NCI-H1436 (cell line): ENCODE measurements around the gene PGD.
"Not testable (repeated sequence)": the region's sequence is repeated elsewhere in the genome, so short reads cannot be mapped to it uniquely, and the experiment has no call there.

Experiments used
- DNase-seq: peaks from one replicate; lab custom pipeline; 2025; lab: John Stamatoyannopoulos, UW

PGD gene

DNA sequence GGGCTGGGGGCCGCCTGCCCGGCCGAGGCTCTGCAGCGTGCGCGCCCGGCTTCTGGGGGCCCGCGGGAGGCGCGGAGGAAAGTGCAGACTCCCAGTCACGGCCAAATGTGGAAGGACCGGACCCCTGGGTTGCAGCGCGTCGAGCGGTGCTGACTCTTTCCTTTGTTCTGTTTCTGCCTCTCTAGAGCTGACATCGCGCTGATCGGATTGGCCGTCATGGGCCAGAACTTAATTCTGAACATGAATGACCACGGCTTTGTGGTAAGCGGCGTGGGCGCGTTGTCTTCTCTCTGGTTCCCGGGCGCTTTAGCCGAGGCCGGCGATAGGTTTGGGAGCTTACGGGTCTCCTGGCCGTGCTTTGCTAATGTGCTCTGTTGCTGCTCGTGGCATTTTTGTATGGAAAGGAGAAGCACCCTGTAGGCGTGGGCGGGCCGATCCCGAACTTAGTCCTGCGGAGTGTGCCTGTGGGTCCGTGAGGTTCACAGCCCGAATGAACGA, 629 bp downstream of the PGD start:
- DNase-seq = no peak

DNA sequence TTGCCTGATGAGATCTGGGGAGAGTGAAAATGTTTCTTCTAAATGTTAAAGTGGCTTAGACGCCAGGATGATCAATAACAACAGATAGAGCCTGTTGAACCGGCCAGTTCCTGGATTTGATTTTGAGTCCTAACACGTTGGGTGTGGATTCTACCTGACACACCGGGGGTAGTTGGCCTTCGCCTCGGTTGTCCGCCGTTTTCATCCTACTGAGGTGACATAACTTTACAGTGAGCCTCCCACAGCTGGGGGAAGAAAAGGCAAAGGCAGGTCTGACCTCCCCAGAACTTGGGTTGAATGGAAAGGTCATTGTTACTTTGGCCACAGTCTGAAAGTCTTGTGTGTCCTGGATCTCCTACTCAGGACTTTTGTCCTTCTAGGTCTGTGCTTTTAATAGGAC, 1.1 kb downstream of the PGD start:
- DNase-seq = no peak

DNA sequence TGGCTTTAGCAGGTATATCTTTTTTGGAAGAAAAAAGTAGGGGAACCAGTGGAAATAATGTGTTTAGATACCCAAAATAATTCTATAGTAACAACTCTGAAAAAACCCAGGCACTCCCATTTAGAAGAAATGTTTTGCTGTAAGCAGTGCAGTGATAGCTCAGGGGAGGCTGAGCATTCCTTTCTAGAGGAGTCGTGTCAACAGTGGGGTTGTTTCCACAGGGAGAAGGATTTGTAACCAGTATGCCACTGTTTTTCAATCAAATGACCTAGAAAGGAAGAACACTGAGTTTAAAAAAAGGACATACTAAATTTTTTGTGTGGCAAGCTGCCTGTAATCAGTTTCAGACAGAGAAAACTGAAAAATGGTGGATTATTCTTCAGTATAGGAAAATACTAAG, 2.4 kb downstream of the PGD start:
- DNase-seq = no peak

DNA sequence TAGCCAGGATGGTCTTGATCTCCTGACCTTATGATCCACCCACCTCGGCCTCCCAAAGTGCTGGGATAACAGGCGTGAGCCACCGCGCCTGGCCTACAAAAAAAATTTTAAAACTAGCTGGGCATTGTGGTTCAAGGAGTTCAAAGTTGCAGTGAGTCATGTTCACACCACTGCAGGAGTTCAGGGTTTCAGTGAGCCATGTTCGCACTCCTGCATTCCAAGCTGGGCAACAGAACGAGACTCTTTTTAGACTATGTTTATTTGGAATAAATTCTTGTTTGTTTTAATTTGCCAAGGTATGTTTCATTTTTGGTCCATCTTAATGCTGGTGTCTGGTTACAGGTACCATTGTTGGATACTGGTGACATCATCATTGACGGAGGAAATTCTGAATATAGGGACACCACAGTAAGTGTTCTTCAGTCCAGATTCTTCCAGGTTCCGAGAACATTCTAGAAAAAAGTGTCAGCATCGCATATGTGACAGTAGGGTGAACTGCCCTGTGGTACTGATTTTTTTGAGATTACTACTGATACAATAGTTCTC, 3.9 kb downstream of the PGD start:
- no peak for DNase-seq

DNA sequence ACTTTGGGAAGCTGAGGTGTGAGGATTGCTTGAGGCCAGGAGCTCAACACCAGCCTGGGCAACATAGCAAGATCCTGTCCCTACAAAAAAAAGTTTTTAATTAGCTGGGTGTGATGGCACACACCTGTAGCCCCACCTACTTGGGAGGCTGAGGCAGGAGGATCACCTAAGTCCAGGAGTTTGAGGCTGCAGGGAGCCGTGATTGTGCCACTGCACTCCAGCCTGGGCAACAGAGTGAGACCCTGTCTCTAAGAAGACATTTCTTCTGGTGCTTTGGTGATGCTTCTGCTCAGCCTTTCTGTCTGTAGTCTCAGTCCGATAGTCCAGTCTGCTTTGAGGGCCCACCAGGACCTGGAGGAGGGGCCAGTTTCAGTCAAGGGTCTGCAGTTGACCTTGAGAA, 8.3 kb downstream of the PGD start:
- no peak for DNase-seq

DNA sequence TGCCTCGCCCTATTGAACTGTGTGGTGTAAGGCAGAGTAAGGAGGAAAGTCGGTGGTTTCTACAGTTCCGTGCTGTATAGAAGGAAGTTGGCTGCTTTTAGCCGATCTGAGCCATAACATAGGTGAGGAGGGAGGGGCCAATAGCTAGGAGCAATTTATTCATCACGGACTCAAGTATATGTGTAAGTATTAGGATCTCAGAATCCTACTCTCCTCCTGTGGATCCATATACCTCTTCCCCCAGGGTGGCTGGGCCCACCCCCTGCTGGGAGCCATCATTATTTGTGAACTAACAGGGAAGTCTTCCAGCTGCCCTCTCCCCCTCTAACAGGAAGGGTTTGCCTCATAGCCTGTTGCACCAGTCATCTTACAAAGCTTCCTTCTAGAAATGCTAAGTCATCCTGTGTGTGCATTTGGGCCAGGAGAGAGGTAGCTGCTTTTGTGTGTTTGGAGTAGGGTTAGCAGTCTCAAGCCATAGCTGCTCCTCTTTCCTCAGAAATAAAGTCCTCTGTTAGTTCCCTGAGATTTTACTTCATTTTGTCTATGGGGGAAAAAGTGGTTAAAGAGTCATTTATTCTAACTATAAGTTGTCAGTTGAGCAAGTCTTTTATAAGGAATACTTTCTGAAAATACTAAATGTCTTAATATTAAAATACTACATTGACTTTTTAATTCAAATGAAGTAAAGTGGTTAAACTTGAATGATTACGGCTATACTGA, 16.5 kb downstream of the PGD start:
- no peak for DNase-seq

DNA sequence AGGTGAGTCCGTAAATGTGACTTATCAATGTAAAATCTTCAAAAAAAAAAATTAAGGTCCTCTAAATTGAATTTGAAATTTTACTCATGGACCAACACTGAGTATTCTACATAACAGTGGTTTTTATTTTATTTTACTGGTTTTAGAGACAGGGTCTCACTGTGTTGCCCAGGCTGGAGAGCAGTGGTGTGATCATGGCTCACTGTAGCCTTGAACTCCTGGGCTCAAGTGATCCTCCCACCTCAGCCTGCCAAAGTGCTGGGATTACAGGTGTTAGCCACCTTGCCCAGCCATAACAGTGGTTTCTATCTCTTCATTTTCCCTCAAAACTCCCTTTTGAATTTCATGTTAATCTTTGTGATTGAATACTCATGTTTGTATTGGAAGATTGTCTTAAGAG, 17.1 kb downstream of the PGD start:
- not testable (repeated sequence) for DNase-seq

DNA sequence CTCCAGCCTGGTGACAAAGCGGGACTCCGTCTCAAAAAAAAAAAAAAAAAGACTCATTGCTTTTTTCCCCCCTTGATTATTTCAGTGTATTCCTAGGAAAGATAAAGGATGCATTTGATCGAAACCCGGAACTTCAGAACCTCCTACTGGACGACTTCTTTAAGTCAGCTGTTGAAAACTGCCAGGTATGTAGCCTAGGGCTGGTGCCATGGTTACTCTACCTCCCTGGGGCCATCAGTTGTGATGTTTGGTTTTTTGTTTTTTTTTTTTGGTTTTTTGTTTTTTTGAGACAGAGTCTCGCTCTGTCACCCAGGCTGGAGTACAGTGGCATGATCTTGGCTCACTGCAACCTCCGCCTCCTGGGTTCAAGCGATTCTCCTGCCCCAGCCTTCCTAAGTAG, 19.9 kb downstream of the PGD start:
- DNase-seq = not testable (repeated sequence)

DNA sequence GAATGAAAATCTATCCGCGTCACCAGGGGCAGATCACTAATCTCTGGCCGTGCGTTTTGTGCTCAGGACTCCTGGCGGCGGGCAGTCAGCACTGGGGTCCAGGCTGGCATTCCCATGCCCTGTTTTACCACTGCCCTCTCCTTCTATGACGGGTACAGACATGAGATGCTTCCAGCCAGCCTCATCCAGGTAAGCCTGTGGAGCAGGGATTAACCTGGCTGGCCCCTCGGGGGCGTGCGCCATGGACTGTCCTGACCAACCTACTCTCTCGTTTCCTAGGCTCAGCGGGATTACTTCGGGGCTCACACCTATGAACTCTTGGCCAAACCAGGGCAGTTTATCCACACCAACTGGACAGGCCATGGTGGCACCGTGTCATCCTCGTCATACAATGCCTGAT, 20.5 kb downstream of the PGD start:
- no peak for DNase-seq

DNA sequence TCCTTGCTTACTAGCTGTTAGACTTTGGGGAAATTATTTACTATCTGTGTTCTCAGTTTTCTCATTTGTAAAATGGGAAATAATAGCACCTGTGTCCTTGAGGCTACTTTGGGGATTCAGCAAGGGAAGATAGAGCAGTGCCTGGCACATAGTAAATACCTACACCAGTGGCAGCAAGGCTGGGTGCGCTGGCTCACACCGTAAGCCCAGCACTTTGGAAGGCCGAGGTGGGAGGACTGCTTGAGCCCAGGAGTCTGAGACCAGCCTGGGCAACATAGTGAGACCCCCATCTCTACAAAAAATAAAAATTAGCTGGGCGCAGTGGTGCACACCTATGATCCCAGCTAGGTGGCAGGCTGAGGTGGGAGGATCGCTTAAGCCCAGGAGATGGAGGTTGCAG, 22.8 kb downstream of the PGD start:
- DNase-seq = no peak

DNA sequence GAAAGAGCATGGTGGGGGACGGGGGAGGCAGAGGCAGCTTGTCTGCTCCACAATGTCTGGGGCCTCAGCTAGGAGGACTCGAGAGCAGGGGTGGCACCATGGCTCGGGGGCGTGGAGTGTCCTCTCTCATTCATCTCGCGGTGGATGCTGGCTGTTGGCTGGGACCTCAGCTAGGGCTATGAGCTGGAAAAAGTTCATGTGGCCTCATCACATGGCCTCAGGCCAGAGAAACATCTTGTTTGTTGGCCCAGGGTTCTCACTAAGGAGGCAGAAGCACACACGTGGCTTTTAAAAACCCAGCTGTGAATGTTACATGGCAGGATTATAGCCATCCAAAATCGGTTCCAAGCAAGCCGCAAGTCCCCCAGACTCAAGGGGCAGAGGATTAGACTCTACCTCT, 25.2 kb downstream of the PGD start:
- no peak for DNase-seq

DNA sequence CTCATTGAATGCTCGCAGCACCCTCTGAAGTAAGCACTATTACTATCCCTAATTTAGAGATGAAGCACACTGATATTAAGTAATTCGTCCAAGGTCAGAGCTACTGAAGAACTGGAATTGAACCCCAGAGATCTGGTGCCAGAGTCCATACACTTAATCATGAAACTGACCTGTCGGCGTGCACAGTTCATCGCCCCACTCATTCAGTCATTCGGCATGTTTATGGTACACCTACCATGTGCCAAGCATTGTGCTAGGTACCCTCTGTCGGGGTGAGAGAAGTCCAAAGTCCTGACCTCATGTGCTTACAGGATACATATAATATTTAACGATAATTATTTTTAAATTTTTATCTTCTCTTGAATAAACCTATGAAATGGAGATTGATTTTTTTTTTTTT, 25.8 kb downstream of the PGD start:
- DNase-seq = no peak

DNA sequence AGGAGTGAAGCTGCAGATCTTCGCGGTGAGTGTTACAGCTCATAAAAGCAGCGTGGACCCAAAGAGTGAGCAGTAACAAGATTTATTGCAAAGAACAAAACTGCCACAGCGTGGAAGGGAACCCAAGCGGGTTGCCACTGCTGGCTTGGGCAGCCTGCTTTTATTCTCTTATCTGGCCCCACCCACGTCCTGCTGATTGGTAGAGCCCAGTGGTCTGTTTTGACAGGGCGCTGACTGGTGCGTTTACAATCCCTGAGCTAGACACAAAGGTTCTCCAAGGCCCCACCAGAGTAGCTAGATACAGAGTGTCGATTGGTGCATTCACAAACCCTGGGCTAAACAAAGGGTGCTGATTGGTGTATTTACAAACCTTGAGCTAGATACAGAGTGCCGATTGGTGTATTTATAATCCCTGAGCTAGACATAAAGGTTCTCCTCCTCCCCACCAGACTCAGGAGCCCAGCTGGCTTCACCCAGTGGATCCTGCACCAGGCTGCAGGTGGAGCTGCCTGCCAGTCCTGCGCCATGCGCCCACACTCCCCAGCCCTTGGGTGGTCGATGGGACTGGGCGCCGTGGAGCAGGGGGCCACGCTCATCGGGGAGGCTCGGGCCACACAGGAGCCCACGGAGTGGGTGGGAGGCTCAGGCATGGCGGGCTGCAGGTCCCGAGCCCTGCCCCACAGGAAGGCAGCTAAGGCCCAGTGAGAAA, 27.1 kb downstream of the PGD start:
- not testable (repeated sequence) for DNase-seq

DNA sequence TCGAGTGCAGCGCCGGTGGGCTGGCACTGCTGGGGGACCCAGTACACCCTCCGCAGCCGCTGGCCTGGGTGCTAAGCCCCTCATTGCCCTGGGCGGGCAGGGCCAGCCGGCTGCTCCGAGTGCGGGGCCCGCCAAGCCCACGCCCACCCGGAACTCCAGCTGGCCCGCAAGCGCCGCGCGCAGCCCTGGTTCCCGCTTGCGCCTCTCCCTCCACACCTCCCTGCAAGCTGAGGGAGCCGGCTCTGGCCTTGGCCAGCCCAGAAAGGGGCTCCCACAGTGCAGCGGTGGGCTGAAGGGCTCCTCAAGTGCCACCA, 27.6 kb downstream of the PGD start:
- not testable (repeated sequence) for DNase-seq

DNA sequence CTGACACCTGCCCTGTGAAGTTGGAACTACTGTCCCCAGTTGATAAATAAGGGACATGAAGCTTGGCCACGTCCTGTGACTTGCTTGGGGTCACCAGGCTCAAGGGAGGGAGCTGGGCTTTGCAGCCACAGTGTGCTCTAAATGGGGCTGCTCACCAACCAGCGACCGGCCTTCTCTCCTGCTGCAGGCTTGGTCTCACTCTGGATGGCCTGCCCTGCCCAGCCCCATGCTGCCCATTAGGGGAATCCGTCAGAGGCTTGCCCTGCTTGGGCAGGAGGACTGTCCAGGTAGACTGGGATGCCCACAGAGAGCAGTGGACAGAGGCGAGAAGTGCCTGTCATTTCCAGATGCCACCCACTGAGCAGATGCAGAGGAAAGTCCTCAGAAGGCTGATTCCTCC, 30.1 kb downstream of the PGD start:
- DNase-seq = no peak

DNA sequence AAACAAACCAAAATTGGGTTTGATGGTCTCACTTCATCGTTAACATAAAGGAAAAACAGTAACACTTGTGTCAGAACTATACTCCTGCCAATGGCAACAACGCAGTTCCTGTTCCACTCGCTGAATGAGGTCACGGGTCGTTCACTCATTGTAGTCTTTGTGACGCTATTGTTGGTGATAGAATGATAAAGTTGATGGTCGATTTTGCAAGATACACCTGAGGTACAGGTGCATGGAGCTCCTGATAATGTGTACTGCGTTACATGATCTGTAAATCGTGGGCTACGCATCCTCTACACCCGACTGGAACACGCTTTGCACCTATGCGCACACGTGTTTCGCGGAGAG, 31.0 kb downstream of the PGD start:
- no peak for DNase-seq

DNA sequence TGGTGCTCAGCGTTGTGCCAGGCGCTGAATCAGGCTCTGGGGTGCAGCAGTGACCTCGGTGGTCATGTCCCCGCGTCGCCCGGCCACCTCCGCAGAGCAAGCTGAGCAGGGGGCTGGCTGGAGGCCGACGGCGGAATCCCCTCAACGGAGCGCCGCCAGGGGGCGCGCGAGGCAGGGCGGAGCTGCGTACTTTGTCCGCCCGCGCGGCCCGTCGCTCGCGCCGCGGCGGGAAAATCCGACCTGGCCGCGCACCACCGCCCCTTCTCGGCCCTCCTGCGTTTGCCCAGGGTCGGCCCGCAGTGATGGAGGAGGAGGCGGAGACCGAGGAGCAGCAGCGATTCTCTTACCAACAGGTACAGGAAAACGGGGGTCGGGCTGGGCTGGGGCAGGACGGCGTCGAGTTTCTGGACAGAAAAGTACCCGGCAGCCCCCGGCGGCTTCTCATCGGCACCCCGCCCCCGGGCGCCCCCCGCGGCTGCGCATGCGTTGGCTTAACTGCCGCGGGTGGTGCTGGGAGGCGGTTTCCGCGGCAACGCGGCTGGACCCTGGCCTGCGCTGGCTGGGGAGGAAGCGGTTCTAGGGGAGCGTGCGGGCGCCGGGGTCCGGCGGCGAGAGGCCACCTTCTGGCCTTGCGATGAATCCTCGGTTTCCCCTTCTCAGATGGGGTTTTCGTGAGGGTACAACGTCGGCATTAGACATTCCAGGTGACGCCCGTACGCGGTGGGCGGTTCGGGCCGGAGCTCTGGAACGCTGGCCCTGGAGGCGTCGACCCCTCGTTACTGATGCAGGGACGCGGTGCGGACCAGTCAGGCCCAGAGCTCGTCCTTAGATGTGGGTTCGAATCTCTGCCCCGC, 31.6 kb downstream of the PGD start, which contains the start of gene CENPS:
Gene CENPS (plus strand): TSS at position 218 of the 854 bp plus-strand sequence. CDS start 85 bp downstream, at position 303.
- peak; percentile 81 for DNase-seq

DNA sequence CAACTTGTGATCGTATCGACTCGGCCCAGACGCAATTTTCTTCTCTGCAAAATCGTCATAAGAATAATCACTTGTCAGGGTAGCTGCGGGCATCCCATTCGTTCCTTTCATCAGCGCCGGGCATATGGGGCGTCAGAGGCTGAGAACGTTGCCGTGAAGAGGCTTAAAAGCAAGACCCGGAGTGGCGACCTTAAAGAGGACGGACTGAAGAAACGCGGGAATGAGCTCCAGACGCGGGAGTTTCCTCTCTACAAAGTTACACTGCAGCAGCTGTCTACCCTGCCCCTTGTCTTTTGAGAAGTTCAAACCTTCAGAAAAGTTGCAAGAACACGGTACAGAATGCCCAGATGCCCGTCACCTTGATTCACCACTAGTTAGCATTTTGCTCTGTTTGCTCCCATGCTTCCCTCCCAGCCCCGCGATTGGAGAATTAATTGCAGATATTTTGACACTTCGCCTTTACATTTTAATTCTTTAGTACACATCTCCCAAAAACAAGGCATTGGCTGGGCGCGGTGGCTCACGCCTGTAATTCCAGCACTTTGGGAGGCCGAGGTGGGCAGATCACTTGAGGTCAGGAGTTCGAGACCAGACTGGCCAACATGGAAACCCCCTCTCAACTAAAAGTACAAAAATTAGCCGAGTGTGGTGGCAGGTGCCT, 32.3 kb downstream of the PGD start:
- DNase-seq = no peak

DNA sequence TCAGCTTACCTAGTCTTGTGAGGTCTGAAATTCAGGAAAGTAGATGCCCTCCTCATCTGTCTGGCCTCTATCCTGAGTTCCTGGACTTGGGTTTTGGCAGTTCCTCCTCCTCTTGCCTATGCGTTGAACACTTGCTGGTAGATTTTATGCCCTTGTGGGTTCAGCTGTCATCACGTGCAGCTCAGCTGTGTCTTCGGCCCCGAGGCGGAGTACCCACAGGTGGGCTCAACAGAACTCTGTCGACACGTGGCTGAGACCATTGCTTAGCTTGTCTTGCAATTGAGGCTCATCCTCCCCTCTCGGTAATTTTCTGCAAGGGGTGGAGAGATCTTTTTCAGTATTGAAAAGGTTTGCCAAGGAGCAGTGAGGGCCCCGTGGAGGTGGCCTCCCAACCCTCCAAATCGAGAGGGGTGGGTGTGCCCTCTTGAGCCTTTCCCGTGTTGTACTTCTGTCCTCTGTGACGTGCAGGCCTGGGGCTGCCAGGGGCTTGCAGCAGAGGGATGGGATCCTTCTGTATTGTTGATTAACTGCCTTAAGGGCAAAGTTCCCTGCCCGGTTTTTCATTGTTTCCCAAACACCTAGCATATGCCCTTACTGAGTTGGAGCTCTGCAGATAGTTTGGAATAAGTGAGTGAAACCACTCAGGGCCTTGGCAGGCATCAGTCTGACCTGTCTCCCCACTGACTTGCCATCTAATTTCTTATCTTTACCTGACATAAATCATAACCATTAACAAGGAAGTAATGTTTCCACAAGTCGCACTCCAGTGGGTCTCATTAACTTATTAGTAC, 34.2 kb downstream of the PGD start:
- no peak for DNase-seq

DNA sequence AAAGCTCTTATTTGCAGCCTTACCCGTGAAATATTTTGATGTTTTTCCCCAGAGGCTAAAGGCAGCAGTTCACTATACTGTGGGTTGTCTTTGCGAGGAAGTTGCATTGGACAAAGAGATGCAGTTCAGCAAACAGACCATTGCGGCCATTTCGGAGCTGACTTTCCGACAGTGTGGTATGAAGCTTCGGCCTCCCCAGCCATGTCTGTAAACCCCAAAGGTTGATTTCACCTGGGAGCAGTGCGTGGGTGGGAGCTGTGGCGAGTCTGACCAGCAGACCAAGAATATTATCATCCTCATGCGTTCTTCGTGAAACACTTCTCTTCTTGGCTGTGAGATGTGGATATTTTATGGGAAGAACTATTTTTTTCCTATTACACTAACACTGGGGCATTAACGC, 34.9 kb downstream of the PGD start:
- DNase-seq = no peak

DNA sequence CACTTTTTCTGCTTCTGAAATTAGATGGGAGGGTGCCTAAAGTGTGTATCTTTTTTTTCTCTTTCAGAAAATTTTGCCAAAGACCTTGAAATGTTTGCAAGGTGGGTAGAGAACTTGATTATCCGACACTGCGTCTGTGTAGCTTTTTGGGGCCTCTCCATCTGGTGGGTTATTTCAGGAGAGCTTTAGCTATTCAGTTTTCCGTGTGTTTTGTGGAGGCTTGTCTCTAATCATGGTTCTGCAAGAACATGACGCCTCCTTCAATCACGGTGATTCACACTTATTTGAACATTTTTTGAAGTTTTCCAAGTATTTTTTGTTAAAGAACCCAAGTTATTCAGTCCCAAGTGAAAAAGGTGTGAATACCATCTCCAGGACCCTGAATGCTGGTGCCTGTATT, 35.7 kb downstream of the PGD start:
- no peak for DNase-seq
